Measurements from ENCODE around the gene ADGRG7. TPM values are rescaled to one million over a fixed set of nuclear protein-coding genes. Genes with fewer than 3 reads are reported as not detected.

ADGRG7 gene
- polyA plus RNA-seq, 2 donors = not detected

GRCh38 chr3:100614941-100615340 is 5.5 kb downstream of the ADGRG7 start:
- H3K27me3 ChIP-seq (ENCODE audit: control insufficient read depth in 1 of 2, insufficient read depth in 2 of 2, low read length in 2 of 2) = no peaks in the 10 kb centered on the region
- no peak overlapping the region for H3K4me3 ChIP-seq (ENCODE audit: low read depth in 1 of 2, low read length in 2 of 2)
- H3K9me3 ChIP-seq (ENCODE audit: control insufficient read depth in 2 of 2, insufficient read depth in 1 of 2, low read depth in 1 of 2, low read length in 1 of 2) = no peaks in the 10 kb centered on the region
- H3K36me3 ChIP-seq (ENCODE audit: control insufficient read depth in 2 of 2, insufficient read depth in 2 of 2, low read length in 1 of 2) = no peaks in the 10 kb centered on the region
- no peaks in the 10 kb centered on the region for H3K4me1 ChIP-seq (ENCODE audit: control insufficient read depth in 2 of 2, insufficient read depth in 2 of 2, low read length in 1 of 2)
- H3K27ac ChIP-seq (ENCODE audit: low read depth in 2 of 2, low read length in 1 of 2) = no peak overlapping the region

GRCh38 chr3:100615684-100616083 is 6.3 kb downstream of the ADGRG7 start:
- Histone ChIP-seq H3K27ac (ENCODE audit: low read depth in 2 of 2, low read length in 1 of 2) (no peak overlapping the region), H3K9me3 (ENCODE audit: control insufficient read depth in 2 of 2, insufficient read depth in 1 of 2, low read depth in 1 of 2, low read length in 1 of 2) (no peaks in the 10 kb centered on the region), H3K4me3 (ENCODE audit: low read depth in 1 of 2, low read length in 2 of 2) (no peak overlapping the region), H3K4me1 (ENCODE audit: control insufficient read depth in 2 of 2, insufficient read depth in 2 of 2, low read length in 1 of 2) (no peaks in the 10 kb centered on the region), H3K27me3 (ENCODE audit: control insufficient read depth in 1 of 2, insufficient read depth in 2 of 2, low read length in 2 of 2) (no peaks in the 10 kb centered on the region), H3K36me3 (ENCODE audit: control insufficient read depth in 2 of 2, insufficient read depth in 2 of 2, low read length in 1 of 2) (no peaks in the 10 kb centered on the region)

GRCh38 chr3:100621251-100621650 is 11.8 kb downstream of the ADGRG7 start:
- no peaks in the 10 kb centered on the region for H3K9me3 ChIP-seq (ENCODE audit: control insufficient read depth in 2 of 2, insufficient read depth in 1 of 2, low read depth in 1 of 2, low read length in 1 of 2)
- no peaks in the 10 kb centered on the region for H3K36me3 ChIP-seq (ENCODE audit: control insufficient read depth in 2 of 2, insufficient read depth in 2 of 2, low read length in 1 of 2)
- no peaks in the 10 kb centered on the region for H3K27me3 ChIP-seq (ENCODE audit: control insufficient read depth in 1 of 2, insufficient read depth in 2 of 2, low read length in 2 of 2)
- H3K27ac ChIP-seq (ENCODE audit: low read depth in 2 of 2, low read length in 1 of 2) = no peak overlapping the region
- H3K4me1 ChIP-seq (ENCODE audit: control insufficient read depth in 2 of 2, insufficient read depth in 2 of 2, low read length in 1 of 2) = no peaks in the 10 kb centered on the region
- H3K4me3 ChIP-seq (ENCODE audit: low read depth in 1 of 2, low read length in 2 of 2) = no peak overlapping the region

GRCh38 chr3:100627491-100627890 is 18.1 kb downstream of the ADGRG7 start:
- no peak overlapping the region for H3K4me3 ChIP-seq (ENCODE audit: low read depth in 1 of 2, low read length in 2 of 2)
- 55 to 56% methylated on average over 2 of the region's 2 CpGs for WGBS, 2 donors
- H3K27ac ChIP-seq (ENCODE audit: low read depth in 2 of 2, low read length in 1 of 2) = no peak overlapping the region
- H3K27me3 ChIP-seq (ENCODE audit: control insufficient read depth in 1 of 2, insufficient read depth in 2 of 2, low read length in 2 of 2) = no peaks in the 10 kb centered on the region
- H3K4me1 ChIP-seq (ENCODE audit: control insufficient read depth in 2 of 2, insufficient read depth in 2 of 2, low read length in 1 of 2) = no peaks in the 10 kb centered on the region
- H3K36me3 ChIP-seq (ENCODE audit: control insufficient read depth in 2 of 2, insufficient read depth in 2 of 2, low read length in 1 of 2) = no peaks in the 10 kb centered on the region
- H3K9me3 ChIP-seq (ENCODE audit: control insufficient read depth in 2 of 2, insufficient read depth in 1 of 2, low read depth in 1 of 2, low read length in 1 of 2) = no peaks in the 10 kb centered on the region

GRCh38 chr3:100629421-100630127 is 20.2 kb downstream of the ADGRG7 start:
- Histone ChIP-seq H3K4me3 (ENCODE audit: low read depth in 1 of 2, low read length in 2 of 2) (no peak overlapping the region), H3K27me3 (ENCODE audit: control insufficient read depth in 1 of 2, insufficient read depth in 2 of 2, low read length in 2 of 2) (no peaks in the 10 kb centered on the region), H3K4me1 (ENCODE audit: control insufficient read depth in 2 of 2, insufficient read depth in 2 of 2, low read length in 1 of 2) (no peaks in the 10 kb centered on the region), H3K27ac (ENCODE audit: low read depth in 2 of 2, low read length in 1 of 2) (no peak overlapping the region), H3K36me3 (ENCODE audit: control insufficient read depth in 2 of 2, insufficient read depth in 2 of 2, low read length in 1 of 2) (no peaks in the 10 kb centered on the region), H3K9me3 (ENCODE audit: control insufficient read depth in 2 of 2, insufficient read depth in 1 of 2, low read depth in 1 of 2, low read length in 1 of 2) (no peaks in the 10 kb centered on the region)
- 59 to 61% methylated on average over 3 of the region's 3 CpGs for WGBS, 2 donors

- no peaks in the 10 kb centered on the region for H3K36me3 ChIP-seq (ENCODE audit: control insufficient read depth in 2 of 2, insufficient read depth in 2 of 2, low read length in 1 of 2)
- H3K27ac ChIP-seq (ENCODE audit: low read depth in 2 of 2, low read length in 1 of 2) = no peak overlapping the region
- no peaks in the 10 kb centered on the region for H3K9me3 ChIP-seq (ENCODE audit: control insufficient read depth in 2 of 2, insufficient read depth in 1 of 2, low read depth in 1 of 2, low read length in 1 of 2)
- H3K4me3 ChIP-seq (ENCODE audit: low read depth in 1 of 2, low read length in 2 of 2) = no peak overlapping the region
- WGBS, 2 donors = 82 to 87% methylated on average over 1 of the region's 1 CpG
- no peaks in the 10 kb centered on the region for H3K27me3 ChIP-seq (ENCODE audit: control insufficient read depth in 1 of 2, insufficient read depth in 2 of 2, low read length in 2 of 2)
- no peaks in the 10 kb centered on the region for H3K4me1 ChIP-seq (ENCODE audit: control insufficient read depth in 2 of 2, insufficient read depth in 2 of 2, low read length in 1 of 2)
These were observed 21.3 kb downstream of the ADGRG7 start for GRCh38 chr3:100630664-100631063.

- WGBS, 2 donors = 87 to 89% methylated on average over 1 of the region's 1 CpG
- Histone ChIP-seq H3K36me3 (ENCODE audit: control insufficient read depth in 2 of 2, insufficient read depth in 2 of 2, low read length in 1 of 2) (no peaks in the 10 kb centered on the region), H3K27ac (ENCODE audit: low read depth in 2 of 2, low read length in 1 of 2) (no peak overlapping the region), H3K4me1 (ENCODE audit: control insufficient read depth in 2 of 2, insufficient read depth in 2 of 2, low read length in 1 of 2) (no peaks in the 10 kb centered on the region), H3K4me3 (ENCODE audit: low read depth in 1 of 2, low read length in 2 of 2) (no peak overlapping the region), H3K27me3 (ENCODE audit: control insufficient read depth in 1 of 2, insufficient read depth in 2 of 2, low read length in 2 of 2) (no peaks in the 10 kb centered on the region), H3K9me3 (ENCODE audit: control insufficient read depth in 2 of 2, insufficient read depth in 1 of 2, low read depth in 1 of 2, low read length in 1 of 2) (no peaks in the 10 kb centered on the region)
These were observed 21.8 kb downstream of the ADGRG7 start for GRCh38 chr3:100631236-100631635.

GRCh38 chr3:100634493-100635272 is 25.3 kb downstream of the ADGRG7 start:
- H3K27me3 ChIP-seq (ENCODE audit: control insufficient read depth in 1 of 2, insufficient read depth in 2 of 2, low read length in 2 of 2) = no peaks in the 10 kb centered on the region
- no peaks in the 10 kb centered on the region for H3K9me3 ChIP-seq (ENCODE audit: control insufficient read depth in 2 of 2, insufficient read depth in 1 of 2, low read depth in 1 of 2, low read length in 1 of 2)
- H3K36me3 ChIP-seq (ENCODE audit: control insufficient read depth in 2 of 2, insufficient read depth in 2 of 2, low read length in 1 of 2) = no peaks in the 10 kb centered on the region
- H3K27ac ChIP-seq (ENCODE audit: low read depth in 2 of 2, low read length in 1 of 2) = no peak overlapping the region
- 44 to 55% methylated on average over 5 of the region's 5 CpGs for WGBS, 2 donors
- H3K4me3 ChIP-seq (ENCODE audit: low read depth in 1 of 2, low read length in 2 of 2) = no peak overlapping the region
- H3K4me1 ChIP-seq (ENCODE audit: control insufficient read depth in 2 of 2, insufficient read depth in 2 of 2, low read length in 1 of 2) = no peaks in the 10 kb centered on the region

- Histone ChIP-seq H3K27me3 (ENCODE audit: control insufficient read depth in 1 of 2, insufficient read depth in 2 of 2, low read length in 2 of 2) (no peaks in the 10 kb centered on the region), H3K27ac (ENCODE audit: low read depth in 2 of 2, low read length in 1 of 2) (no peak overlapping the region), H3K9me3 (ENCODE audit: control insufficient read depth in 2 of 2, insufficient read depth in 1 of 2, low read depth in 1 of 2, low read length in 1 of 2) (no peaks in the 10 kb centered on the region), H3K36me3 (ENCODE audit: control insufficient read depth in 2 of 2, insufficient read depth in 2 of 2, low read length in 1 of 2) (no peaks in the 10 kb centered on the region), H3K4me1 (ENCODE audit: control insufficient read depth in 2 of 2, insufficient read depth in 2 of 2, low read length in 1 of 2) (no peaks in the 10 kb centered on the region), H3K4me3 (ENCODE audit: low read depth in 1 of 2, low read length in 2 of 2) (no peak overlapping the region)
- WGBS, 2 donors = 58 to 64% methylated on average over 3 of the region's 3 CpGs
These were observed 25.9 kb downstream of the ADGRG7 start for GRCh38 chr3:100635273-100635701.

- H3K36me3 ChIP-seq (ENCODE audit: control insufficient read depth in 2 of 2, insufficient read depth in 2 of 2, low read length in 1 of 2) = no peaks in the 10 kb centered on the region
- H3K4me1 ChIP-seq (ENCODE audit: control insufficient read depth in 2 of 2, insufficient read depth in 2 of 2, low read length in 1 of 2) = no peaks in the 10 kb centered on the region
- H3K4me3 ChIP-seq (ENCODE audit: low read depth in 1 of 2, low read length in 2 of 2) = no peak overlapping the region
- no peaks in the 10 kb centered on the region for H3K27me3 ChIP-seq (ENCODE audit: control insufficient read depth in 1 of 2, insufficient read depth in 2 of 2, low read length in 2 of 2)
- H3K27ac ChIP-seq (ENCODE audit: low read depth in 2 of 2, low read length in 1 of 2) = no peak overlapping the region
- WGBS, 2 donors = 66 to 71% methylated on average over 1 of the region's 1 CpG
- no peaks in the 10 kb centered on the region for H3K9me3 ChIP-seq (ENCODE audit: control insufficient read depth in 2 of 2, insufficient read depth in 1 of 2, low read depth in 1 of 2, low read length in 1 of 2)
These were observed 27.8 kb downstream of the ADGRG7 start for GRCh38 chr3:100637197-100637631.
